Measurements from ENCODE around the gene RAPGEFL1. TPM values are rescaled to one million over a fixed set of nuclear protein-coding genes. Genes with fewer than 3 reads are reported as not detected.

The RAPGEFL1 gene
- total RNA-seq, 1 donor from 2014 or later: 8.7 TPM

GRCh38 chr17:40168262-40168832 is 8.9 kb upstream of the RAPGEFL1 start:
- Histone ChIP-seq H3K27me3 (no peaks in the 10 kb centered on the region), H3K4me1 (no peaks in the 10 kb centered on the region), H3K36me3 (peaks cover 81 to 93% of the 10 kb centered on the region in 2 donors), H3K4me3 (no peak overlapping the region), H3K27ac (peak overlapping the region in 1 of 2 donors; percentile 56), H3K9me3 (no peaks in the 10 kb centered on the region)
- intact Hi-C loops (cut with DNase I): loop anchor here (1.0 to 2.0 kb wide), 3 partner anchors 55 to 155 kb away; partner anchors contain the start of gene THRA
- peak; percentile 73 to 87 (median 83) for TF ChIP-seq CTCF (IDR thresholded peaks at IDR 0.05)
- no peak for DNase-seq (ENCODE audit: low spot score in 2 of 2)

- Histone ChIP-seq H3K27ac (no peak overlapping the region), H3K9me3 (no peaks in the 10 kb centered on the region), H3K4me3 (no peak overlapping the region), H3K27me3 (no peaks in the 10 kb centered on the region), H3K36me3 (peaks cover 69 to 89% of the 10 kb centered on the region in 2 donors), H3K4me1 (no peaks in the 10 kb centered on the region)
- no peak for DNase-seq (ENCODE audit: low spot score in 2 of 2)
- TF ChIP-seq CTCF (IDR thresholded peaks at IDR 0.05): no peak
- intact Hi-C loops (cut with DNase I): no loop called here
These were observed 6.9 kb upstream of the RAPGEFL1 start for GRCh38 chr17:40170325-40170724.

GRCh38 chr17:40171750-40172149 is 5.5 kb upstream of the RAPGEFL1 start:
- Histone ChIP-seq H3K4me3 (no peak overlapping the region), H3K4me1 (peaks cover 0 to under 1% of the 10 kb centered on the region in 2 donors), H3K9me3 (no peaks in the 10 kb centered on the region), H3K36me3 (peaks cover 64 to 80% of the 10 kb centered on the region in 2 donors), H3K27me3 (no peaks in the 10 kb centered on the region), H3K27ac (no peak overlapping the region)
- TF ChIP-seq CTCF (IDR thresholded peaks at IDR 0.05): no peak
- intact Hi-C loops (cut with DNase I): no loop called here
- no peak for DNase-seq (ENCODE audit: low spot score in 2 of 2)

- no peak overlapping the region for H3K27ac ChIP-seq
- peaks cover 9 to 10% of the 10 kb centered on the region in 2 donors for H3K4me1 ChIP-seq
- no peak for TF ChIP-seq CTCF (IDR thresholded peaks at IDR 0.05)
- no peaks in the 10 kb centered on the region for H3K9me3 ChIP-seq
- DNase-seq (ENCODE audit: low spot score in 2 of 2): no peak
- intact Hi-C loops (cut with DNase I): no loop called here
- no peaks in the 10 kb centered on the region for H3K27me3 ChIP-seq
- no peak overlapping the region for H3K4me3 ChIP-seq
- H3K36me3 ChIP-seq: peaks cover 49 to 66% of the 10 kb centered on the region in 2 donors
These were observed 4.0 kb upstream of the RAPGEFL1 start for GRCh38 chr17:40173091-40173777.

GRCh38 chr17:40173778-40174135 is 3.5 kb upstream of the RAPGEFL1 start:
- no peak overlapping the region for H3K27ac ChIP-seq
- no peaks in the 10 kb centered on the region for H3K9me3 ChIP-seq
- no peak for TF ChIP-seq CTCF (IDR thresholded peaks at IDR 0.05)
- DNase-seq (ENCODE audit: low spot score in 2 of 2): no peak
- H3K4me3 ChIP-seq: no peak overlapping the region
- peaks cover 9 to 10% of the 10 kb centered on the region in 2 donors for H3K4me1 ChIP-seq
- peaks cover 49 to 64% of the 10 kb centered on the region in 2 donors for H3K36me3 ChIP-seq
- no peaks in the 10 kb centered on the region for H3K27me3 ChIP-seq
- intact Hi-C loops (cut with DNase I): no loop called here

Measured in ascending aorta (tissue), 2 donors.